GM19324 (cell line): ENCODE measurements around the gene AFF1.
"Not testable (repeated sequence)": the region's sequence is repeated elsewhere in the genome, so short reads cannot be mapped to it uniquely, and the experiment has no call there.

ENCODE experiments used
- ATAC-seq: cut with Tn5 transposase; IDR thresholded peaks from one replicate; pipeline ENCODE4 v1.9.1; 2021; ENCODE audit warnings: mild to moderate bottlenecking, moderate library complexity; ENCODE audit not compliant: unreplicated experiment, low FRiP score

The AFF1 gene

DNA sequence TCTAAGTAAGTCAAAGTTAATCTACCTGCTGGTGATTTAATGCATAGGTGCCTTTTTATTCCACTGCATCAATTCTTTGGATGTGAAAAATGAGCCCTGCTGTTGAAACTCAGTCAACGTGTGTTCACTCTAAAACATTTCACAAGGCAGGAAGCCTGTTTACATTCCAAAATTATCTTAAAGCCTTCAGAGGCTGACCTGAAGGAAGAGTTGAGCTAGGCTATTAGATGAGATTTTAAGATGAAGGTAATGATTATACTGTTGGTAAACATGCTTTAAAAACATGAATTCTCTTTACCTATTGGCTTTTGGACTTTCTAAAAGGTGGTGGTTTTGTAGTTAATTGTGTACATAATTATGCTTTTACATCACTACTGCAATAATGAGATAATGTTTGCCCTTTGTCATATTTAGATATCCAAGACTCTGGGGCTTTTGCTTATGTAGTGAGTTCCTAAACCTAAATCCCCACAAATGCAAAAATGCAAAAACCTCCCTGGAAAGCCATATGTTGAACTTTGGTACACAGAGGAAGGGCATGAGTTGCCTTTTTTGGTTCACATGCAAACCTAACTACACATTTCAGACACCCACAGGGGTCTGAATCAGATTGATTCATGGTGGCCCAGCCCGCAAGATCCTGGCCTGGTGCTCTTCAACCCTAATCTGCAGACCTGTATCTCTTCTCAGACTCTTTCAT lies 193.3 kb downstream of the AFF1 start:
- no peak for ATAC-seq

DNA sequence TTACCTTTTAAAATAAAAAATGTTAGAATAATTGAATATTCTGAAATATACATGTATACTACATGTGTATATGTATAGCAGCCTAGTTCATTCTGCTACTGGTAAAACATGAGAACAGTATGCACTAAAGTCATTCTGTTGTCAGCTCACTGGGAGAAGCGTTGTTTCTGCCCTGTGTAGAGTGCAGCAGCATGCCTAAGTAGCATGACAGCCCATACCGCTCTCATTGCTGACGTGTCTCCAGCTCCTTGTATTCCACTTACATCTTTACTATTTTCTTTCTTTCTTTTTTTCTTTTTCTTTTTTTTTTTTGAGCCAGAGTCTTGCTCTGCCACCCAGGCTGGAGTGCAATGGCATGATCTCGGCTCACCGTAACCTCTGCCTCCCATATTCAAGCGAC lies 194.9 kb downstream of the AFF1 start:
- ATAC-seq, result no peak

DNA sequence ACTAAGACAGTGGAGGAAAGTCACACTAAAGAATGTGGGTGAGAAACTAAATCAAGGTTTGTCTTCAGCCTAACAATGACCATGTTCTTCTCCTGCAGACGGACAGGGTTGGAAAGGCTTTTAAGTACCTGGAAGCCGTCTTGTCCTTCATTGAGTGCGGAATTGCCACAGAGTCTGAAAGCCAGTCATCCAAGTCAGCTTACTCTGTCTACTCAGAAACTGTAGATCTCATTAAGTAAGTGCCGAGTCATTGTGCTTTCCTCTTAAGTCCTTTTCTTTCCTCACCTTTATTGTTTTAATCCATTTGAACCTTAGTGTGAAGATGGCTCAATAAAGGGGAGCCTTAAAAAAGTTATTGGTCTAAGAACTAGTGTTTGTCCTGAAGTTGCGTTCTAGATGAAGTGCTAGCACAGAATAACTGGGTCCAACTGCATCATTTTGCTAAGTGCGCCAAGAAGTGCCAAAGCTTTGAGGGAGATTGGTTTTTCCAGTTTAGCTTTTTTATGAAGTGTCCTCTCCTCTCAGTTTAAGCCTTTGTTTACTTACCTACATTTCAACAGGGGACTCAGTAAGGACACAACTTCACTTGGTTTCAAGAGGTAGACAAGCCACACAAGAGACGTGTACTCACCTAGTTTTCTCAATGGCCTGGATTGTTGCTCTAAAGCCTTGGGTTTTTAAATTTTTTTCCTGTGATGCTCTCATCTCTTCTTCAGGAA lies 196.3 kb downstream of the AFF1 start:
- ATAC-seq, result no peak

DNA sequence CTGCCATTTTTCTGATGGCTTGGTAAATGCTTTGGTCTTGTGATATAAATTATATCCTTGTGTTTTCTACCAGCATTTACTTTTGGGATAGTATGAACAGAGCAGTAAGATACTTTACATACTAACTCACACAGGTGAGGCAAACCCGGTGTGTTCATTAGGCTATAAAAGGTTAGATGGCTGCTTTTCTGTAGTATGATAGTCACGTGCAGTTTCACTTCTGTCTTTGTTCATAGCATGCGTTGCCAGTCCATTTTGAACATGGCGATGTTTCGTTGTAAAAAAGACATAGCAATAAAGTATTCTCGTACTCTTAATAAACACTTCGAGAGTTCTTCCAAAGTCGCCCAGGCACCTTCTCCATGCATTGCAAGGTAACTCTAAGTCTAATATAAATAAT lies 197.2 kb downstream of the AFF1 start:
- no peak for ATAC-seq

DNA sequence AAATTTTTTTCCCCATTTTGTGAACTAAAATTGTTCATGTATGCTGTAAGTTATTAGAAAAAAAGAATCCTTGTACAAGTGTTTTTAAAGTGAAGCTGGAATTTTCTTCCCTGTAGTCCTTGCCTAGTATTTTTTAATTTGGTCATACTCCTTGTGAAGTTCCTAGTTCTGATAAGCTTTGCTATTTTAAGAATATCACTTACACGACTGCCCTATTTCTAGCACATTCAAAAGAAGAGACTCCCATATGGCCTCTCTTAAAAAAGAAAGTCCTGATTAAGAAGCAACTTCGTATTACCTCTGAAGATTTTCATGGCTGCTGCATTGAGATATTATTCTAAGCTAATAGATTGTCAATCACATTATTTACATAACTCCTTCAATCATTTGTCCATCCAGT lies 198.4 kb downstream of the AFF1 start:
- no peak for ATAC-seq

DNA sequence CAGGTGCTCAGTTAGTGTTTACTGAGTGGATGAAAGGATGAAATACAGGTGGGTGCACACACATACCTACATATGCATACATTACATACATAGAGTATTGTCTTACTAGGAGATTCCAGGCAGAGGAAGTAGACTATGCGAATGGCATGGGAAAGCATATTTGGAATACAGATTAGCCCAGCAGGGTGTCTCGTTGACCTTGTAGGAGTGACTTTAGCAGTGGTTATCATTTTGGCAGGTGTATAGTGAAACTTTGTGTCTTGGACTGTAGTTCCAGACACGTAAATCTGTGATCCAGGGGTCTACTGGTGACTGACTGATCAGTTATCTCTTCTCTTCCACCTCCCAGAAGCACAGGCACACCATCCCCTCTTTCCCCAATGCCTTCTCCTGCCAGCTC lies 199.3 kb downstream of the AFF1 start:
- no peak for ATAC-seq

DNA sequence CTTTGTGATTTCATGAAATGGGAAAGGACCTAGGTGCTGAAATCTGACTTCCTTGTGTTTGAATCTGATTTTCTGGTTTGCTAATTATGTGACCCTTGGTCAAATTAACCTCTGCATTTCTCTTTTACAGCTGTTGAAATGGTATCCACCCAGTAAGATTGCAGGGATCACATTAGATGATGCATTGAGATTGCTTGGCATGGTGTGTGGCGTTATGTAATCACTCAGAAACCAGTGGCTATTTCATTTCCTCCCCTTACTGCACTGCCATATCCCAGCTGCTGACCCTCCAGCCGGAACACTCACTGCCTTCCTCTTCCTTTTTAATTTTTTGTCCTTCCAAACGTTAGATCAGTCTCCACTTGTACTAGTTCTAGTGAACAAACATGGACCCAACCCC lies 206.6 kb downstream of the AFF1 start:
- ATAC-seq, result no peak

DNA sequence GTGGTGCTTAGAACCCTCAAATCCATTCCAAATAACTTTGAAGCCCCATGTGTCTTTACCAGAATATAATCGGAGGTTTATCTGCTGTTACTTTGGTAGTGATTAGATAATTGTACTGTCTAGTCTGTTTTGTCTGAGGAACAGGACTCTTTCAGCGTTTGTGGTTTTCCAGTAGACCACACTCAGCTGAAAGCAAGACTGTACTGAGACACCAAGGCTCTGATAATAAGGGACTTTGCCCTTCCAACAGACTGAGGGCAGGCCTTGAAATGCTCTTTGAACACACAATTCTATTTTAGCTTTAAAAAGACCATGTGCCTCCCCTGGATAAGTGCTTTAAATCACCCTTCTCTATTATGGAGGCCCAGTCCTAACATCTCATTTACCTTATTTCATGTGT lies 209.5 kb downstream of the AFF1 start:
- ATAC-seq, result no peak

DNA sequence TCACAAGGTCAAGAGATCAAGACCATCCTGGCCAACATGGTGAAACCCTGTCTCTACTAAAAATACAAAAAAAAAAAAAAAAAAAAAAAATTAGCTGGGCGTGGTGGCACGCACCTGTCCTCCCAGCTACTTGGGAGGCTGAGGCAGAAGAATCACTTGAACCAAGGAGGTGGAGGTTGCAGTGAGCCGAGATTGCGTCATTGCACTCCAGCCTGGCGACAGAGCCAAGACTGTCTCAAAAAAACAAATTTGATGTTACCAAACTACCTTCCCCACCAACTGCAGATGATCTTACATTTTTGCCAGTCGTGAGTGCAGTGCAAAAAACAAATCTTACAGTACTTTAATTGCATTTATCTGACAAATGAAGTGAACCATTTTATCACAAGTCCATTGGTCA lies 211.1 kb downstream of the AFF1 start:
- not testable (repeated sequence) for ATAC-seq

DNA sequence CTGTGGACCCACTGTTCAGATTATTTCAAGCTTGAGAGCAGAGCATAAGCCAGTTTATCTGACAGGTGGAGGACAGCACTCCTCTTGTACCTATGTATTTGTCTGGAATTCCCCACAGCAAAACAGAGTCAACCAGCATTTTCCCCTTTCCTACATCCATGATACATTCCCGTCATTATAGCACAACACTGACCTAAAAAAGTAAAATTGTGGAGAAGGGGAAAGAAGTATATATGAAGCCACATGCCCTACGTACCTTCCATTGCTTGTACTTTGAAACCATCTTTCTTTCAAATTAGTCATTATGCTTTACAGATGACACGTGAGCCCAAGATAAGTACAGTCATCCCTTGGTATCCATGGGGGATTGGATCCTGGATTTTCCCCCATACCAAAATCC lies 212.3 kb downstream of the AFF1 start:
- ATAC-seq, result no peak

DNA sequence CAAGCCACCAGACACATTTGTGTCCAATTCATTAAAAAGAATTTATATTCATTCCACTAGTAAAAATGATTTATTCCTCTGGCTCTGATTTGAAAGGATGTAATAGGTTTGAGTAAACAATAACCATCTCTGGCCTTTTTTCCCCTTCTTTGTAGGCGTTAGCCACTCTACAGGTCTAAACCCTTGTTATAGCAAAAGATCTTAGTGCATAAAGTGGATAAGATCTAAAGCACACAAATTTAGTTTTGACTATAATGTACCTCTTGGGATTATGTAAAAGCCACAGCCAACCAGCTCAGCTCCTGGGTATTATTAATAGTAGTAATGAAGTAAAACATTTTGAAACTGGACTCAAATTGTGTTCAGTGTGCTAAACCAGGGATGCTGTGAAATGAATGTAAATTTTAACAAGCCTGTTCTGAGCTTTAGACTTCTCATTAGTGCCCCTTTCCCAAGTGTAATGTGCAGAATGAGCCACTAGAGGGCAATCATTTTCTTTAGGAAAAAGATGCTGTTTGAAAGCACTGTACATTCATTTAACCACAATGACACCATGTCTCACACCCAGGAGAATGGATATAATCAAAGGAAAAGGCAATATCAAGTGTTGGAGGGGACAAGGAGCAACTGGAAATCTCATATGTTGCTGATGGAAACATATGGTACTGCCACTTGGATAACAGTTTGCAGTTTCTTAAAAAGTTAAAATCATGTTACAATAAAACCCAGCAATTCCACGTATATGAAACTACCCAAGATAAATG lies 215.9 kb downstream of the AFF1 start:
- ATAC-seq, result peak; percentile 33

DNA sequence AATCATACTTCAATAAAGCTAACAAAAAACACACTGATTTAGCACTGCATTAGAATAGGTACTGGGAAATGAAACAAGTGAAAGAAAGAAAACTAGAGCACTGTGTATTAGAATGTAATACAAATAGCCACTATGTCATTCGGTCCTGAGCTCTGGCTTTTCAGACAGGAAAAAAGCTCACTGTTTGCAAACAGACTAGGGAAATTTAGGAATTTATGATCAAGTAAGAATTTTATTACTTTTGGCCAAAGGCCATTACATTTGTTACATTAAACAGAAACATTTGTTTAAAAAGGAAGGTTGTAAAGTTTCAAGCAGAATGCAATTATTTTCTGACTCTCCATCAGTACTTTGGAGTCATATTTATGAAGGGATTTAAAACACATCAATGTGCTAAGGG lies 216.9 kb downstream of the AFF1 start:
- no peak for ATAC-seq

DNA sequence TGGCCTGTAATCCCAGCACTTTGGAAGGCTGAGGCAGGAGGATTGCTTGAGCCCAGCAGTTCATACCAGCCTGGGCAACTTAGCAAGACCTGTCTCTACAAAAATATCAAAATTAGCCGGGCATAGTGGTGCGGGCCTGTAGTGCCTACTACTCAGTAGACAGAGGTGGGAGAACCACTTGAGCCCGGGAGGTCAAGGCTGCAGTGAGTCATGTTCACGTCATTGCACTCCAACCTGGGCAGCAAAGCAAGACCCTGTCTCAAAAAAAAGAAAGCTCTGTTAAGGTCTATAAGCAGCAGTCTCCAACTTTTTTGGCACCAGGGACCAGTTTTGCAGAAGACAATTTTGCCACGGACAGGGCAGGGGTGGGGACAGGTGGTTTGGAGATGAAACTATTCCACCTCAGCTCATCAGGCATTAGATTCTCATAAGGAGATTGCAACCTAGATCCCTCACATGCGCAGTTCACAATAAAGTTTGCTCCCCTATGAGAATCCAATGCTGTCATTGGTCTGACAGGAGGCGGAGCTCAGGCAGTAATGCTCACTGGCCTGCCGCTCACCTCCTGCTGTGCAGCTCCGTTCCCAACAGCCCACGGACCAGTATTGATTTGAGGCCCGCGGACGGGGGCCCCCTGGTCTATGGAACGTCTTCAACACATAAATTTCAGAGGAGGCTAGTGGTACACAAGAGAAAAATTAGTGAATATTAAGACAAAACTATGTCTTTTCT lies 217.7 kb downstream of the AFF1 start:
- no peak for ATAC-seq

DNA sequence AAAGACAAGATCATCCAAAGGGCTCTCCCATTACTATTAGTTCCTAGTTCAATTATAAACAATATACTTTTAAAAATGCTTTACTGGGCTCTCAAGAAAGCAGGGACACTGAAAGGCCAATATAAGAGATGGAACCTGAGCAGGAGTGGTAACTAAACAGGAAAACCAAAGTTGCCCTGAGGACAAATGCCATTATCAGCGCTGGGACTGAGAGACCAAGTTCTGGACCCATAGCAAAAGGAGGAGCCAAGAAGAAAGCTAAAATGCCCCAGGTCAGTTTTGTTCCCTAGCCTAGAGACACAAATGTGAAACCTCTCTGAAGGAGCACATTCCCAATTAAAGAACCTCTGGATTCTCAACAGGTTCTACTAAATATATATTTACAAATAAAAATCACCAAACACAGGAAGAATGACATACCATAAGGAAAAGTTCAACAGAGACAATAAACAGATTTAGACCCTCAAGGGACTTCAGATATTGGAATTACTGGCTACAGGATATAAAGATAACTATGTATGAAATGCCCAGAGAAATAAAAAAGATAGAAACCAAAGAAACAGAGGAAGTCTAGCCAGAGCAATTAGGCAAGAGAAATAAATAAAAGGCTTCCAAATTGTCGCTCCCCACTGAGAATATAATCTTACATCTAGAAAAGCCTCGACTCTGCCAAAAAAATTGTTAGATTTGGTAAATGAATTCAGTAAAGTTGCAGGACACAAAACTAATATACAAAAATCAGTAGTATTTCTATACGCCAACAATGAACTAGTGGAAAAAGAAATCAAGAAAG lies 218.5 kb downstream of the AFF1 start:
- ATAC-seq, result no peak

DNA sequence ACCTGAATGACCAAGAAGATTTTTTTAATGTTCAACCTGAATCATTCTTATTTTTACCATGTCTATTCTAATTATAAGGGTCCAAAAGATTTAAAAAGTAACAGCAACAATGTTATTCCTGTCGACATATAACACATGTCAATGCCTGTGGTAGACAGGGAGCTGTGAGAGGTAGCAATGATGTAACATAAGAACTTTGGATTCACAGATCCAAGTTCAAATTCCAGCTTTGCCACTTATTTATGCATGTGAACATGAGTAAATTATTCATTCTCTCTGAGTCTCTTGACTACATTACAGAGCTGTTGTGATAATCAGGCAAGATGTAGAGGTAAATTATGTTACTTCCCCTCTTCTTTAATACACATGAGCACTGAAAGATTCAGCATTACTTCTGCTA lies 231.1 kb downstream of the AFF1 start:
- ATAC-seq, result no peak

DNA sequence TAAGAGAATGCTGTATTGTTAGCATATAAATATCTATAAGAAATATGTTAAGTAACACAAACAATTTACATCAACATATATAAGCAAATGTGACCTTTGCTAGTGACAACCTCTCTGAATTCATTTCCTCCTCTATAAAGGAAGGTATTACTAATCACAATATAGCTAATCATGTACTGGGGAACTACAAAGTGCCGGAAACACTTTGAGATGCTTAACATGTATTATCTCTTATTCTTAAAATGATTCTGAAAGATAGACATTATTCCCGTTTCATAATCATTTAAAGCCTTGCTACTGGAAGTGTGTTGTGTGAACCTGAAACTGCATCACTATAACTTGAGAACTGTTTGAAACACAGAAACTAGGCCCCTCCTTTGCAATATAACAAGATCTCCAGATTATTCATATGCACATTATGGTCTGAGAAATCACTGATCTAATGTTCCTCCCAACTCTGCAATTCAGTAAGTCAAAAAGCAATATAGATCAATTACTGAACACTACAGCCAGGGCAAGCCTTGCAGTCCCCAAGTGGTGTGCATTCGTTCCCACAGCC lies 231.6 kb downstream of the AFF1 start:
- no peak for ATAC-seq

DNA sequence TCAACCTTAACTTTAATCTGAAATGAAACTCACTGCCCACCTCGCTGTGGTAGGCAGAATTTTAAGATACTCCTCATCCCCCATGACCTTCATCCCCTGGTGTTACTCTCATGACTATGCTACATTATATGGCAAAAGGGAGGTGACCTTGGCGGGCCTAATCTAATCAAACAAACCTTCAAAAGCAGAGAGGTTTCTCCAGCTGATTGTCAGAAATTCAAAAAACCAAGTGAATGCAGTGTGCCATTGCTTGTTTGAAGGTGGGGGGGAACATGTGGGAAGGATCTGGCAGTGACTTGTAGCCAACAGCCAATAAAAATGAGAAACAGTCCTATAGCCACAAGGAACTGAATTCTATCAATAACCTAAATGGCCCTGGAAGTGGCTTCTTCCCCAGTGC lies 237.1 kb downstream of the AFF1 start:
- ATAC-seq, result no peak

DNA sequence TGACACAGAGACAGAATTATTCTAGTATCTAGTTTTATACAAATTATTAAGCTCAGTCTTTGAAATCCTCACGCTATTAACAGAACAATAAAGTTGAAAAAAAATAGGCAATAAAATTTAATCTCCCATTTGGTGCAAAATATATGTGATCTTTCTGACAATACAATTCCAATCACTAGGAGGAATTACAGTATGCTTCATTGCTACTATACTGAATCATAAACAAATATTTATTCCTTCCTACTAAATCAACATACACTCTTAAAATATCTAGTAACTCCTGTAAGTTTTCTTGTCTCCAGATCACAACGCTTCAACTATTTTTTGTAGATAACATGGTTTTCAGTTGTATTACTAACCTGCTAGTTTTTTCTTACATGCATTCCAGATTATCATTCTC lies 239.9 kb downstream of the AFF1 start:
- no peak for ATAC-seq

DNA sequence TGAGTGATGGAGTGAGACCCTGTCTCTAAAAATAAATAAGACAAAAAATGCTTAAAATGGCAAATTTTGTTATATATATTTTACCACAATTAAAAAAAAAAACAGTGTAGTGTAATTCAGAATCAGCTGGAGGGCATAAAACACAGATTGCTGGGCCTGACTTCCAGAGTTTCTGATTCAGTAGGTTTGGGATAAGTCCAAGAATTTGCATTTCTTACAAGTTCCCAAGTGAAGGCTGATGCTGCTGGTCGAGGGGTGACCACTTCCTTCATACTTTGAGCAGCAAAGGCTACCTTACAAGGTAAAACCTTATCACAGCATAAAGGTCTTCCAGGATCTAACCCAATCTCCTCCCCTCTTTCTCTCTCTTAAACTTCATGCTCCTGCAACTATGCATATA lies 244.9 kb downstream of the AFF1 start:
- ATAC-seq, result no peak

DNA sequence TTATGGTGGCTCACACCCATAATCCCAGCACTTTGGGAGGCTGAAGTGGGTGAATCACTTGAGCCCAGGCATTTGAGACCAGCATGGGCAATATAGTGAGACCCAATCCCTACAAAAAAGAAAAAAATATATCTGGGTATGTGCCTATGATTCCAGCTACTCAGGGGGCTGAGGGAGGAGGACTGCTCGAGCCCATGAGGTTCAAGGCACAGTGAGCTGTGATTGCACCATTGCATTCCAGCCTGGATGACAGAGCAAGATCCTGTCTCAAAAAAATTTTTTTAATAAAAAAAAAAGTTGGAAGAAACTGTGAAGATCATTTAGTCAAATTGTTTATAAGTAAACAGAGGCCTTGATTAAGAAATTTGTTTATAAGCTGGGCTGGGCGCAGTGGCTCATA lies 246.0 kb downstream of the AFF1 start:
- no peak for ATAC-seq
